OCI-LY7 (cell line): Measurements from ENCODE around the gene PHF14.

Source experiments
- EZH2phosphoT487 ChIP-seq: fragments of 200-600 bp; sonication (generic); IDR thresholded peaks from 2 replicates; pipeline ENCODE4 v1.6.1; 2018; ENCODE audit warnings: low read depth, borderline replicate concordance, mild to moderate bottlenecking, mixed run types, antibody characterized with exemption, low read length, moderate library complexity, mixed read lengths
- TF ChIP-seq, protein P1 (sequence below): fragments of 200-600 bp; sonication (generic); conservative IDR thresholded peaks from 2 replicates; pipeline ENCODE4 v1.5.1; 2014; ENCODE audit warnings: mild to moderate bottlenecking, antibody characterized with exemption, low read length, moderate library complexity, mixed read lengths

DNA sequence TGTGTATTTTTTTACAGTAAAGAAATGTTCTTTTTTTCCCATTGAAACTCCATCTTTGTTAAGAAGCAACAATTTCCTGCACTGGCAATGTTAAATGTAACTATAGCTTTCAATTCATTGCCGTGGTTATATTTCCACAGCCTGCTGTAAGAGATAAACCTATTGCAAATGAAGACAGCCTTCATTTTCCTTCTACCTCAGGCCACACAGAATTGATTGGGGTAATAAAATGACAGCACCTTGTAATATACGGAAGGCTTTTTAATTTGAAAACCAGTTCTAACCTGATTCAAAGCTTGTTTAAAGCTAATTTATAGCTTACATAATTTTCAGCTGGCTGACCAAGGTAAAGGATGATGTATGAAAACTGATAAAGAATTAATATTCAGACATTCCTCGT, 161.9 kb downstream of the PHF14 start:
- TF ChIP-seq, protein P1, sequence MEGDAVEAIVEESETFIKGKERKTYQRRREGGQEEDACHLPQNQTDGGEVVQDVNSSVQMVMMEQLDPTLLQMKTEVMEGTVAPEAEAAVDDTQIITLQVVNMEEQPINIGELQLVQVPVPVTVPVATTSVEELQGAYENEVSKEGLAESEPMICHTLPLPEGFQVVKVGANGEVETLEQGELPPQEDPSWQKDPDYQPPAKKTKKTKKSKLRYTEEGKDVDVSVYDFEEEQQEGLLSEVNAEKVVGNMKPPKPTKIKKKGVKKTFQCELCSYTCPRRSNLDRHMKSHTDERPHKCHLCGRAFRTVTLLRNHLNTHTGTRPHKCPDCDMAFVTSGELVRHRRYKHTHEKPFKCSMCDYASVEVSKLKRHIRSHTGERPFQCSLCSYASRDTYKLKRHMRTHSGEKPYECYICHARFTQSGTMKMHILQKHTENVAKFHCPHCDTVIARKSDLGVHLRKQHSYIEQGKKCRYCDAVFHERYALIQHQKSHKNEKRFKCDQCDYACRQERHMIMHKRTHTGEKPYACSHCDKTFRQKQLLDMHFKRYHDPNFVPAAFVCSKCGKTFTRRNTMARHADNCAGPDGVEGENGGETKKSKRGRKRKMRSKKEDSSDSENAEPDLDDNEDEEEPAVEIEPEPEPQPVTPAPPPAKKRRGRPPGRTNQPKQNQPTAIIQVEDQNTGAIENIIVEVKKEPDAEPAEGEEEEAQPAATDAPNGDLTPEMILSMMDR = no peak
- TF ChIP-seq EZH2phosphoT487 = no peak
